ENCODE results near the gene RNF34. TPM values are rescaled to one million over a fixed set of nuclear protein-coding genes. Genes with fewer than 3 reads are reported as not detected.
"Not testable (repeated sequence)": the region's sequence is repeated elsewhere in the genome, so short reads cannot be mapped to it uniquely, and the experiment has no call there.

The RNF34 gene
- total RNA-seq = 51.8 TPM

- DNase-seq = peak; percentile 99
Measured at GRCh38 chr12:121399391-121400331, at the start of gene RNF34. Gene RNF34 (plus strand): TSS chr12:121400118. CDS start chr12:121400213, 95 bp downstream.

GRCh38 chr12:121351820-121352681 lies 47.9 kb upstream of the RNF34 start, which contains the start of gene ANAPC5:
Gene ANAPC5 (minus strand): TSS chr12:121352411. CDS start chr12:121352340, 71 bp downstream.
- DNase-seq = peak; percentile 99

- DNase-seq = no peak
Measured at GRCh38 chr12:121352682-121353018, 47.3 kb upstream of the RNF34 start.

- DNase-seq = no peak
Measured at GRCh38 chr12:121355818-121356217, 44.1 kb upstream of the RNF34 start.

- DNase-seq = no peak
Measured at GRCh38 chr12:121356657-121357056, 43.3 kb upstream of the RNF34 start.

GRCh38 chr12:121357331-121357730 lies 42.6 kb upstream of the RNF34 start:
- DNase-seq = no peak

GRCh38 chr12:121358073-121358472 lies 41.8 kb upstream of the RNF34 start:
- DNase-seq = no peak

- DNase-seq = no peak
Measured at GRCh38 chr12:121364683-121365121, 35.2 kb upstream of the RNF34 start.

GRCh38 chr12:121365416-121366062 lies 34.4 kb upstream of the RNF34 start:
- no peak for DNase-seq

GRCh38 chr12:121366063-121366459 lies 33.9 kb upstream of the RNF34 start:
- DNase-seq = no peak

- DNase-seq = no peak
Measured at GRCh38 chr12:121371404-121371803, 28.5 kb upstream of the RNF34 start.

- DNase-seq = no peak
Measured at GRCh38 chr12:121373755-121374154, 26.2 kb upstream of the RNF34 start.

- DNase-seq = not testable (repeated sequence)
Measured at GRCh38 chr12:121374336-121374735, 25.6 kb upstream of the RNF34 start.

- not testable (repeated sequence) for DNase-seq
Measured at GRCh38 chr12:121374945-121375584, 24.9 kb upstream of the RNF34 start.

- DNase-seq = no peak
Measured at GRCh38 chr12:121376754-121377697, 22.9 kb upstream of the RNF34 start.

GRCh38 chr12:121378736-121379135 lies 21.2 kb upstream of the RNF34 start:
- DNase-seq = no peak

- DNase-seq = no peak
Measured at GRCh38 chr12:121379945-121380344, 20.0 kb upstream of the RNF34 start.

GRCh38 chr12:121383601-121384021 lies 16.3 kb upstream of the RNF34 start:
- DNase-seq = no peak

- DNase-seq = not testable (repeated sequence)
Measured at GRCh38 chr12:121384891-121385290, 15.0 kb upstream of the RNF34 start.

- no peak for DNase-seq
Measured at GRCh38 chr12:121388421-121388981, 11.4 kb upstream of the RNF34 start.

Measured in tongue (tissue), 2 donors.